Renal pelvis (tissue), 4 donors: ENCODE data around the gene TRAT1. TPM values are rescaled to one million over a fixed set of nuclear protein-coding genes. Genes with fewer than 3 reads are reported as not detected.
A peak's percentile ranks its signal among the peaks of the same experiment; 100 is the strongest.

Experiments used
- DNase-seq: peaks from one replicate; pipeline ENCODE4 v3.0.0-alpha.2; 2013
- polyA plus RNA-seq, 3 donors: library from polyadenylated mRNA; unstranded; fragments of 120-200 nt; gene quantifications; one replicate each; pipeline ENCODE4 v1.2.1, GENCODE V29; 2013; ENCODE audit not compliant: insufficient read length in 3 of 3

The TRAT1 gene
- polyA plus RNA-seq, 3 donors, result 0.06 TPM; not detected in 2

DNA sequence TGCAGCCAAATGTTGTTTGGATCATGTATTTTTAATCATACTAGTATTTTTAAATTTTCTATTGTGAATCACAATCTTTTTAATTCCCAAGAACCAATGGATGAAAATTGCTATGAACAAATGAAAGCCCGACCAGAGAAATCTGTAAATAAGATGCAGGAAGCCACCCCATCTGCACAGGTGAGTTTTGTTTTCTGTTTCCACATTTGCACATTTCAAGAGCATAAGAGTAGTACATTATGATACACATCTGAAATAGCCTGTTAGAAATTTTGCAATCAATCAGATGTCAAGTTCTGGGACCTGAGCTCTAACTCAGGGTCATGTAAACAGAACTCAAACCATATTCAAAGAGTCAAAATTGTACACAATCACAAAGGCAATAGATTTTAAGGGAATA is 26.5 kb downstream of the TRAT1 start:
- DNase-seq, result no peak

GRCh38 chr3:108861401-108861800 is 38.8 kb downstream of the TRAT1 start:
- no peak for DNase-seq

GRCh38 chr3:108862865-108863798 is 40.5 kb downstream of the TRAT1 start:
- no peak for DNase-seq

- no peak for DNase-seq
Measured at GRCh38 chr3:108863799-108864135, 41.2 kb downstream of the TRAT1 start.

- DNase-seq, result no peak
Measured at GRCh38 chr3:108877901-108878300, 55.3 kb downstream of the TRAT1 start.

GRCh38 chr3:108879915-108880314 is 57.3 kb downstream of the TRAT1 start:
- no peak for DNase-seq

DNA sequence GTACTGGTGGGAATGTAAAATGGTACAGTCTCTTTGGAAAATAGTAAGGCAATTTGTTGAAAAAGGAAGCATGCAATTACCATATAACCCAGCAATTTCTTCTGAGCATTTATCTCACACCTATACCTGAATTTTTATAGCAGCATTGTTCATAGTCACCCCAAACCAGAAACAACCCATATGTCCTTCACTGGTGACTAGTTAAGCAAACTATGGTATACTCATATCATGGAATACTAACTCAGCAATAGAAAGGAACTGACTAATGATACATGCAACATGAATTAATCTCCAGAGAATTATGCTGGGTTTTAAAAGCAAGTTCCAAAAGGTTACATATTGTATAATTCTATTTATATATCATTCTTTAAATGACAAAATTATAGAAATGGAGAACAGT is 60.2 kb downstream of the TRAT1 start:
- DNase-seq, result no peak

- DNase-seq, result no peak
Measured at GRCh38 chr3:108883373-108883772, 60.8 kb downstream of the TRAT1 start.

- DNase-seq, result peak; percentile 4
Measured at GRCh38 chr3:108887121-108887520, 64.5 kb downstream of the TRAT1 start.

DNA sequence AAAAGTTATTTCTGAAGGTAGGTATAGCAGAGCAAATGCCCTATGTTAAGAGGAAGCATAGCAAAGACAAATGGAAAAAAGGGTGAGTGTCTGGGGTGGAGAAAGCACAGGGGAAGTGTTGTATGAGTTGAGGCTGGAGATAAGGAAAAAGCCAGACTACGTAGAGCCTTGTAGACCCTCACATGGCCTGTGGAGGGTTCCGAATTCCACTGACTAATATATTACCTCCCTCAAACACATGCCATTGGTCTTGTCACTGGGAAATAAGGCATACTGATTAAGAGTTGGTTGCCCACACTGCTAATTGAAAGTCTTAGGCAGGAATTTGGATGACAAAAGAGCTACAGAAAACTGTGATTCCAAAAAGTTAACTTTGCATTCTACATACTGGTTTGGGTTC is 65.2 kb downstream of the TRAT1 start:
- DNase-seq, result no peak

GRCh38 chr3:108891833-108892232 is 69.2 kb downstream of the TRAT1 start:
- DNase-seq, result no peak

GRCh38 chr3:108894981-108895380 is 72.4 kb downstream of the TRAT1 start:
- no peak for DNase-seq

DNA sequence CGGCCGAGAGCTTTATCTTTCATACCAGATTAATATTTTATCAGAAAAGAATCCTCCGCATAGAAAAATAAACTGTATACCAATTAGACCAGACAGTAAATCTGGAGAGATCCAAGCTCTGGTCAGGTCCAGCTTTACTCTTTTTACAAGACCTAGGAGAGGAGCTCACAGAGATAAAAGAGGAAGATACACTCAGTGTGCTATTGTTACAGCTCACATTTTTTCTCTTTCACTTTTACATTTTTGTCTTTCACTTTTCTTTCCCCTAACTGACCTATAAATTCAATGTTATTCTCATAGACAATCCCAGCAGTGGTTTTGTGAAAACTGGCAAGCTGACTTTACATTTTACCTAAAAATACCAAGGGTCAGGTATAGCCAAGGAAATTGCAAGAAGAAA is 75.3 kb downstream of the TRAT1 start:
- DNase-seq, result no peak

DNA sequence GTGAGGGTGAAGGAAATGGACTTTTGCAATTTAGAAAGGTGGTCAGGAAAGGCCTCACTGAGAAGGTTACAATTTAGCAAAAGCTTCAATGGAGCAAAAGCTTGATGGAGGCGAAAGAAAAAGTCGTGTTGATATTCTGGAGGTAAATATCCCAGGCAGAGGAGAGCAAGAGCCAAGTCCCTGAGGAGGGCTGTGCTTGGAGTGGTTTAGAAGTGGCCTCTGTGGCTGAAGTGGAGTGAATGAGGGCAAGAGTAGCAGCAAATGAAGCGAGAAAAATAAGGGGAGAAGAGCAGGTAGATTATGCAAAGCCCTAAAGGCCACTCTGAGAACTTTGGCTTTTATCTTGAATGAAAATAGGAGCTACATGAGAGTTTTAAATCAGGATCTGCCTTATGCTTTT is 76.9 kb downstream of the TRAT1 start:
- no peak for DNase-seq

Other genes starting within 250 kb of the TRAT1 start
- gene CIP2A, start 233.3 kb upstream of the TRAT1 start, polyA plus RNA-seq, result 10 to 100 TPM; 18.5 to 21.5 (median 20.4) TPM
- gene DZIP3, start 233.1 kb upstream of the TRAT1 start, polyA plus RNA-seq, result 10 to 100 TPM; 31.3 to 39.8 (median 35.4) TPM
- gene RETNLB, start 65.4 kb upstream of the TRAT1 start, polyA plus RNA-seq, result not detected
- under 1 TPM in 2 of 3 donors, not detected in 1; 0.50 to 0.57 TPM for gene GUCA1C, start 131.1 kb downstream of the TRAT1 start, polyA plus RNA-seq